Sigmoid colon (tissue), 4 donors: ENCODE results near the gene SLC39A13.

Experiments
- CTCF ChIP-seq, 4 experiments: fragments of 450-650 bp in 3 of 4; fragments of 200-600 bp in 1 of 4; IDR thresholded peaks; one replicate each; pipeline ENCODE4 v1.5.1; 2016 to 2019; ENCODE audit warnings: antibody characterized with exemption in 4 of 4, mild to moderate bottlenecking in 3 of 4, moderate library complexity in 2 of 4
- EP300 ChIP-seq, 4 donors: sonication (generic); formaldehyde crosslinking; IDR thresholded peaks; one replicate each; pipeline ENCODE4 v1.6.1; 2017; ENCODE audit warnings: antibody characterized with exemption in 4 of 4
- POLR2A ChIP-seq, 2 donors: fragments of 450-650 bp; IDR thresholded peaks; one replicate each; pipeline ENCODE4 v1.6.1; 2016; ENCODE audit warnings: antibody characterized with exemption in 2 of 2, mild to moderate bottlenecking in 2 of 2, moderate library complexity in 2 of 2
- POLR2AphosphoS5 ChIP-seq, 4 donors: sonication (generic); formaldehyde crosslinking; IDR thresholded peaks; one replicate each; pipeline ENCODE4 v1.6.1; 2017; ENCODE audit warnings: antibody characterized with exemption in 4 of 4

GRCh38 chr11:47425611-47426010 is 17.2 kb downstream of the SLC39A13 start:
- TF ChIP-seq POLR2A (IDR thresholded peaks at IDR 0.05) (no peak), CTCF (IDR thresholded peaks at IDR 0.05) (no peak), EP300 (IDR thresholded peaks at IDR 0.05) (no peak), POLR2AphosphoS5 (IDR thresholded peaks at IDR 0.05) (no peak)
